Calu3 (cell line): ENCODE data around the gene RMI2. TPM values are rescaled to one million over a fixed set of nuclear protein-coding genes. Genes with fewer than 3 reads are reported as not detected.

Experiments used
- BruUV-seq: library from RNA; stranded (reverse); fragments of 400-500 nt; replicated peaks from 2 replicates; lab custom pipeline; 2021; lab: Mats Ljungman, UMichigan
- CTCF ChIA-PET: fragments of 300-600 bp; sonication (Branson Sonifier 250); formaldehyde crosslinking; loops from one replicate; lab custom pipeline; 2022; ENCODE audit warnings: antibody characterized with exemption; lab: Charles Lee
- DNase-seq: peaks from one replicate; pipeline ENCODE4 v3.0.0; 2022
- H3K27ac Mint-ChIP-seq: one replicate; pipeline ENCODE4 v1.8.0; 2022; ENCODE audit warnings: mixed read lengths; ENCODE audit not compliant: unreplicated experiment
- H3K27me3 Mint-ChIP-seq: one replicate; pipeline ENCODE4 v1.8.0; 2022; ENCODE audit warnings: mixed read lengths; ENCODE audit not compliant: unreplicated experiment
- H3K36me3 Mint-ChIP-seq: one replicate; pipeline ENCODE4 v1.8.0; 2022; ENCODE audit warnings: mild to moderate bottlenecking, moderate library complexity, mixed read lengths; ENCODE audit not compliant: insufficient read depth, unreplicated experiment
- H3K4me1 Mint-ChIP-seq: one replicate; pipeline ENCODE4 v1.8.0; 2022; ENCODE audit warnings: mild to moderate bottlenecking, low read depth, mixed read lengths; ENCODE audit not compliant: unreplicated experiment
- H3K4me3 Mint-ChIP-seq: one replicate; pipeline ENCODE4 v1.8.0; 2022; ENCODE audit warnings: mild to moderate bottlenecking, low read depth, moderate library complexity, mixed read lengths; ENCODE audit not compliant: unreplicated experiment
- H3K9me3 Mint-ChIP-seq: one replicate; pipeline ENCODE4 v1.8.0; 2022; ENCODE audit warnings: low read depth, mixed read lengths; ENCODE audit not compliant: unreplicated experiment
- intact Hi-C: fragments of 100-400 bp; cut with micrococcal nuclease; formaldehyde crosslinking; loops from one replicate; pipeline ENCODE4 v1.10.0; 2022; ENCODE audit not compliant: unreplicated experiment
- total RNA-seq: library from RNA; stranded (reverse); gene quantifications from 2 replicates; pipeline ENCODE4 v1.2.3, GENCODE V29; 2022
- TF ChIP-seq, protein P1 (sequence below): fragments of 200-600 bp; IDR thresholded peaks from one replicate; pipeline ENCODE4 v1.8.0; 2022; ENCODE audit warnings: antibody characterized with exemption; ENCODE audit not compliant: unreplicated experiment

The RMI2 gene
- total RNA-seq, 1 experiment from 2014 or later = 55.4 TPM

DNA sequence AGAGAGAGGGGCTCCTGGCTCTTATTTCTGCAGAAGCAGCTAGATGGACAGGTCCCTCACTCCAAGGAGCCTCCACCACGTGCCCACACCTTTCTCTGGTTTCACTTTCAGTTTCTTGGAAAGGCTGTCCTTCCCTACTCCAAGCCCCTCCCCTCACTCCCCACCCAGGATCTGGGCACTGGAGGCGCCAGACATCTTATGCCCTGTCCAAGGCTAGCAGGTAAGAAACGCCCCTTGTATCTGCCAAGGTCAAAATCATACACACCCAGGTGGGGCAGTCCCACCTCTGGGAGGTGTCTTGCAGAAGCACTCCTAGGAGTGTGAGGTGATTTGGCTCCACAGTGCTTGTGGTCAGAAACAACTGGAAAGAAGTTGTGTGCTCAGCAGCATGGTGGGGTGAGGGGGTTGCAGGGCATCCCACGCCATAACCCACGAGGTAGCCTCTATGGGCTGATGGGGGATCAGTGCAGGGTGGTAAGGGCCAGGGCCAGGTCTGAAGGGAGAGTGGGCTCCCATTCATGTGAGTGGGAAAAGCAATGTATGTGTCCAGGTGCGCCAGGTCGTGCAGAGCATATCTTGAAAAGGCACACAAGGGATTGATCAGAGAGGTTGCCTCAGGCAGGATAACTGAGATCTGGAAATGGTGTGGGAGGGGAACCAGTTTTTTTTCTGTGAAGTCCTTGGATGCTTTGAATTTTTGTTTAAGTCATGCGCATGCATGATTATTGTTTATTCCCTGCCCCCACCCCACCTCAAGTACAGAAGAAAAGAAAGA is 32.4 kb upstream of the RMI2 start:
- H3K4me3 Mint-ChIP-seq = peak overlapping the region; percentile 6
- H3K27me3 Mint-ChIP-seq = no peaks in the 10 kb centered on the region
- intact Hi-C loops = no loop called here
- H3K27ac Mint-ChIP-seq = no peak overlapping the region
- no peaks in the 10 kb centered on the region for H3K36me3 Mint-ChIP-seq
- CTCF ChIA-PET = no interaction called here
- peak; percentile 71 for DNase-seq
- peaks cover 10% of the 10 kb centered on the region for H3K4me1 Mint-ChIP-seq
- no peaks in the 10 kb centered on the region for H3K9me3 Mint-ChIP-seq
- BruUV-seq = TSS peak; percentile 58
- TF ChIP-seq, protein P1, sequence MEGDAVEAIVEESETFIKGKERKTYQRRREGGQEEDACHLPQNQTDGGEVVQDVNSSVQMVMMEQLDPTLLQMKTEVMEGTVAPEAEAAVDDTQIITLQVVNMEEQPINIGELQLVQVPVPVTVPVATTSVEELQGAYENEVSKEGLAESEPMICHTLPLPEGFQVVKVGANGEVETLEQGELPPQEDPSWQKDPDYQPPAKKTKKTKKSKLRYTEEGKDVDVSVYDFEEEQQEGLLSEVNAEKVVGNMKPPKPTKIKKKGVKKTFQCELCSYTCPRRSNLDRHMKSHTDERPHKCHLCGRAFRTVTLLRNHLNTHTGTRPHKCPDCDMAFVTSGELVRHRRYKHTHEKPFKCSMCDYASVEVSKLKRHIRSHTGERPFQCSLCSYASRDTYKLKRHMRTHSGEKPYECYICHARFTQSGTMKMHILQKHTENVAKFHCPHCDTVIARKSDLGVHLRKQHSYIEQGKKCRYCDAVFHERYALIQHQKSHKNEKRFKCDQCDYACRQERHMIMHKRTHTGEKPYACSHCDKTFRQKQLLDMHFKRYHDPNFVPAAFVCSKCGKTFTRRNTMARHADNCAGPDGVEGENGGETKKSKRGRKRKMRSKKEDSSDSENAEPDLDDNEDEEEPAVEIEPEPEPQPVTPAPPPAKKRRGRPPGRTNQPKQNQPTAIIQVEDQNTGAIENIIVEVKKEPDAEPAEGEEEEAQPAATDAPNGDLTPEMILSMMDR = no peak

DNA sequence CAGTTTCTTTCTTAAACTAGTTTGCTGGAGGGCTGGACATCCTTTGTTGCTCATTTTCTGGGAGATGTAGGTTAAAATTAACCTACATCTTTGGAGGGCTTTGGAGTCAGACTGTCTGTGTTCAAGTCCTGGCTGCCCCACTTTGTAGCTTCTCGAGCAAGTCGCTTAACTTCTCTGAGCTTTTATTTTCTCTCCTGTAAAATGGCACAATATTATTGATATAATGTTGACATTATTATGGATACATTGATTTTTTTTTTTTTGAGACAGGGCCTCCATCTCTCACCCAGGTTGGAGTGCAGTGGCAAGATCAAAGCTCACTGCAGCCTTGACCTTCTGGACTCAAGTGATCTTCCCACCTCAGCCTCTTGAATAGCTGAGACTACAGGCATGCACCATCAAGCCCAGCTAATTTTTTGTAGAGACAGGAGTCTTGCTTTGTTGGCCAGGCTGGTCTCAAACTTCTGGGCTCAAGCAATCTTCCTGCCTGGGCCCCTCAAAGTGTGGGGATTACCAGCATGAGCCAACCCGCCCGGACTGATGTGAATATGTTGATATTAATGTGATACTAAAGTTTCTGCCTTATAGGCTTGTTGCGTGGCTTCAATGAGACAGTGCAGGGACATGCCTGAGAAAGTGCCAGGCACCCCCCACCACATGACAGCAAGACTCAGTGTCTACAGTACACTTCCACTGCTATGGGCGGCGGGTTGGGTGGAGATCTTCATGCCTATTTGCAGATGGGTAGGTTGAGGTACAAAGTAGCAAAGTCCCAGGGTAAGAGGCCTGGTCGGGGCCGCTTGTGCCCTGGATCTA is 31.6 kb upstream of the RMI2 start:
- H3K27ac Mint-ChIP-seq = no peak overlapping the region
- intact Hi-C loops = no loop called here
- peaks cover 10% of the 10 kb centered on the region for H3K4me1 Mint-ChIP-seq
- no peaks in the 10 kb centered on the region for H3K9me3 Mint-ChIP-seq
- no peaks in the 10 kb centered on the region for H3K27me3 Mint-ChIP-seq
- TF ChIP-seq, protein P1 = no peak
- no peak overlapping the region for H3K4me3 Mint-ChIP-seq
- no peaks in the 10 kb centered on the region for H3K36me3 Mint-ChIP-seq
- CTCF ChIA-PET = no interaction called here
- DNase-seq = no peak
- no TSS peak for BruUV-seq

DNA sequence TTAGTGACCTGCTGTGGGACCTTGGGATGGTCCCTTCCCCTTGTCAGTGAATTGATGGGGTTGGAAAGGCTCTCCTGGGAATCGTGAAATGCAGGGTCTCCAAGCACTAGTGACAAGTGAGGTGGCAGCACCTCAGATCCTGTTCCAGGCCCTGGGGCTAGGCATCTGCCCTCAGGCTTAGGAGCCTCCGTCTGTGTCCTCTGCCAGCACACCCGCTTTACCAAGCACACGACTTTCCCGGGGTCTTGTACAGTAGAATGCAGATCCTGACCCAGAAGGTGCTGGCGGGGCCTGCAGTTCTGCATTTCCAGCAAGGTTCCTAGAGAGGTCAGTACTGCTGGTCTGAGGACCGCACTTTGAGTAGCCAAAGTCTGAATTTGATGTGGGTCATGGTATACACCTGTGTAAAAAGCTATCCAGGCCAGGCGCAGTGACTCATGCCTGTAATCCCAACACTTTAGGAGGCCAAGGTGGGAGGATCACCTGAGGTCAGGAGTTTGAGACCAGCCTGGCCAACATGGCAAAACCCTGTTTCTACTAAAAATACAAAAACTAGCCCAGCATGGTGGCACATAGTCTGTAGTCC is 30.9 kb upstream of the RMI2 start:
- no peaks in the 10 kb centered on the region for H3K27me3 Mint-ChIP-seq
- H3K27ac Mint-ChIP-seq = no peak overlapping the region
- no peak overlapping the region for H3K4me3 Mint-ChIP-seq
- no peaks in the 10 kb centered on the region for H3K9me3 Mint-ChIP-seq
- H3K4me1 Mint-ChIP-seq = peaks cover 10% of the 10 kb centered on the region
- intact Hi-C loops = no loop called here
- CTCF ChIA-PET = no interaction called here
- DNase-seq = no peak
- TF ChIP-seq, protein P1 = no peak
- BruUV-seq = no TSS peak
- no peaks in the 10 kb centered on the region for H3K36me3 Mint-ChIP-seq

DNA sequence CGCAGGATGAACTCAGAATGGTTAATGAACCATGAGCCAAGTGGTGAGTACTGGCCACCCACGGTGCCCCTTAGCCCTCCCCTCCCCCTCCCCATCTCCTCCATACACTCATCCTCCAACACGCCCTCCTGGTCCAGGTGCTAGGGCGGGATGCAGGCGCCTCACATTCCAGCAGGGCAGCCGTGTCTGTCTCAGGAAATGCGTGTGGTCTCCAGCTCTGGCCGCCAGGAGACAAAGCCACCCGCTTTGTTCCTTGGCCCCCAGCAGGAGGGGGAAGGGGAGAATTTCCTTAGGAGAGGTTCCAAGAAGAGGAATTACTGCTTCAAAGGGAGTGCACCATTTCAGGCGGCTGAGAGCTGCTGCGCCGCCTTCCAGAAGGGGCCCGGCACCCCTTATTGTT is 29.7 kb upstream of the RMI2 start:
- no peak overlapping the region for H3K4me3 Mint-ChIP-seq
- H3K27ac Mint-ChIP-seq = no peak overlapping the region
- BruUV-seq = no TSS peak
- intact Hi-C loops = no loop called here
- TF ChIP-seq, protein P1 = no peak
- no peaks in the 10 kb centered on the region for H3K9me3 Mint-ChIP-seq
- DNase-seq = no peak
- H3K4me1 Mint-ChIP-seq = peaks cover 10% of the 10 kb centered on the region
- no peaks in the 10 kb centered on the region for H3K36me3 Mint-ChIP-seq
- no peaks in the 10 kb centered on the region for H3K27me3 Mint-ChIP-seq
- CTCF ChIA-PET = interaction anchor here (0.5 to 0.7 kb wide), 2 partner anchors 37 to 120 kb away, joined by 3 to 5 read pairs; no protein-coding TSS in a partner anchor
